HCT116 (cell line): ENCODE measurements around the gene APOH. TPM values are rescaled to one million over a fixed set of nuclear protein-coding genes. Genes with fewer than 3 reads are reported as not detected.

Experiments
- ATAC-seq: fragments of 200-7000 bp; cut with Tn5 transposase; 2 replicates; pipeline ENCODE4 v1.9.1; 2020; ENCODE audit warnings: mild to moderate bottlenecking, moderate library complexity
- BruUV-seq: library from RNA; stranded (reverse); fragments of 400-500 nt; replicated peaks from 2 replicates; lab custom pipeline; 2021; lab: Mats Ljungman, UMichigan
- CTCF ChIA-PET: fragments of 300-600 bp; sonication (Branson Sonifier 250); formaldehyde crosslinking; loops from one replicate; lab custom pipeline; 2021; ENCODE audit warnings: antibody characterized with exemption; lab: Charles Lee
- POLR2A ChIA-PET: fragments of 300-600, 350-600 bp; sonication (Branson Sonifier 250); formaldehyde crosslinking; loops from one replicate; lab custom pipeline; 2021; ENCODE audit warnings: antibody characterized with exemption; lab: Charles Lee
- RAD21 ChIA-PET, 2 experiments: fragments of 300-600 bp; sonication (Branson Sonifier 250); formaldehyde crosslinking; loops; one replicate each; lab custom pipeline; 2023; ENCODE audit warnings: low total read pairs in 2 of 2; ENCODE audit not compliant: uncharacterized antibody in 2 of 2, unreplicated experiment in 2 of 2, low non-redundant PET in 1 of 2; lab: Charles Lee
- DNase-seq: peaks from one replicate; pipeline ENCODE4 v3.0.0-alpha.2; 2010; ENCODE audit warnings: low read depth, low spot score
- H2AFZ ChIP-seq: fragments of 200-600 bp; shearing (Covaris generic), sonication (generic); 2 replicates; pipeline ENCODE4 v1.6.1; 2017; ENCODE audit warnings: low read depth, mixed run types, mixed read lengths, antibody characterized with exemption, low read length; ENCODE audit not compliant: poor library complexity, severe bottlenecking
- H3K27ac ChIP-seq: 2 replicates; pipeline ENCODE4 v1.5.1; 2012; ENCODE audit warnings: low read depth, low read length
- H3K27me3 ChIP-seq: fragments of 200-600 bp; sonication (generic); 2 replicates; pipeline ENCODE4 v1.6.1; 2016; ENCODE audit warnings: mixed run types, low read length, mixed read lengths; ENCODE audit not compliant: insufficient read depth
- H3K36me3 ChIP-seq, 2 experiments: fragments of 200-500 bp in 1 of 2; fragments of 200-600 bp in 1 of 2; sonication (Bioruptor generic) in 1 of 2; sonication (generic) in 1 of 2; 2 replicates each; pipeline versions ENCODE4 v1.5.1 to v1.6.1; 2014 to 2016; ENCODE audit warnings: low read length in 2 of 2, inconsistent platforms in 1 of 2, mixed read lengths in 1 of 2, mixed run types in 1 of 2; ENCODE audit not compliant: insufficient read depth in 2 of 2, control insufficient read depth in 1 of 2
- H3K4me1 ChIP-seq, 2 experiments: fragments of 200-600 bp in 1 of 2; sonication (generic) in 1 of 2; 2 replicates each; pipeline versions ENCODE4 v1.5.1 to v1.6.1; 2012 to 2017; ENCODE audit warnings: low read length in 2 of 2, inconsistent platforms in 1 of 2, mild to moderate bottlenecking in 1 of 2, mixed read lengths in 1 of 2, mixed run types in 1 of 2, moderate library complexity in 1 of 2; ENCODE audit not compliant: insufficient read depth in 2 of 2, control insufficient read depth in 1 of 2
- H3K4me2 ChIP-seq: fragments of 200-600 bp; sonication (generic); 2 replicates; pipeline ENCODE4 v1.6.1; 2017; ENCODE audit warnings: mixed run types, low read length, mixed read lengths
- H3K4me3 ChIP-seq, 2 experiments: fragments of 200-600 bp in 1 of 2; sonication (generic) in 1 of 2; replicated peaks in 1 of 2; 2 replicates each; pipeline ENCODE4 v1.5.1; 2011 to 2016; ENCODE audit warnings: low read length in 2 of 2, control low read depth in 1 of 2, low read depth in 1 of 2, mild to moderate bottlenecking in 1 of 2, mixed read lengths in 1 of 2, mixed run types in 1 of 2
- H3K79me2 ChIP-seq: fragments of 200-600 bp; sonication (generic); 2 replicates; pipeline ENCODE4 v1.6.1; 2017; ENCODE audit warnings: mild to moderate bottlenecking, mixed run types, low read length, moderate library complexity, mixed read lengths; ENCODE audit not compliant: insufficient read depth
- H3K9ac ChIP-seq: fragments of 200-600 bp; sonication (generic); 2 replicates; pipeline ENCODE4 v1.6.1; 2016; ENCODE audit warnings: low read length, mixed read lengths
- H3K9me2 ChIP-seq: fragments of 200-600 bp; sonication (generic), shearing (Covaris generic); 2 replicates; pipeline ENCODE4 v1.6.1; 2017; ENCODE audit warnings: mixed run types, mild to moderate bottlenecking, moderate library complexity; ENCODE audit not compliant: insufficient read depth
- H3K9me3 ChIP-seq, 2 experiments: fragments of 200-500 bp in 1 of 2; fragments of 200-600 bp in 1 of 2; sonication (Bioruptor generic) in 1 of 2; sonication (generic) in 1 of 2; 2 replicates each; pipeline ENCODE4 v1.6.1; 2014 to 2017; ENCODE audit warnings: low read length in 2 of 2, mixed read lengths in 2 of 2, inconsistent platforms in 1 of 2, low read depth in 1 of 2, mild to moderate bottlenecking in 1 of 2, mixed run types in 1 of 2, moderate library complexity in 1 of 2; ENCODE audit not compliant: control insufficient read depth in 1 of 2, insufficient read depth in 1 of 2
- H4K20me1 ChIP-seq: fragments of 200-600 bp; sonication (generic), shearing (Covaris generic); 2 replicates; pipeline ENCODE4 v1.6.1; 2017; ENCODE audit warnings: mixed run types, mild to moderate bottlenecking, moderate library complexity; ENCODE audit not compliant: insufficient read depth
- CEBPB ChIP-seq: IDR thresholded peaks from 2 replicates; pipeline ENCODE4 v1.6.1; 2012; ENCODE audit warnings: low read depth
- SRF ChIP-seq: IDR thresholded peaks from 2 replicates; pipeline ENCODE4 v1.6.1; 2012; ENCODE audit warnings: low read depth
- intact Hi-C: fragments of 100-400 bp; cut with micrococcal nuclease; formaldehyde crosslinking; loops from 2 replicates; pipeline ENCODE4 v1.10.0; 2022
- total RNA-seq: library from RNA; stranded (reverse); gene quantifications from one replicate; pipeline ENCODE4 v1.2.1, GENCODE V29; 2021; ENCODE audit not compliant: unreplicated experiment
- TF ChIP-seq, protein P1 (sequence below): IDR thresholded peaks from 2 replicates; pipeline ENCODE4 v1.6.1; 2011; ENCODE audit warnings: mild to moderate bottlenecking, low read length, moderate library complexity; ENCODE audit not compliant: insufficient replicate concordance; ENCODE audit errors: extremely low read depth
- TF ChIP-seq, protein P2 (sequence below): IDR thresholded peaks from 2 replicates; pipeline ENCODE4 v1.6.1; 2012

Gene APOH
- total RNA-seq, 1 experiment from 2014 or later: 1.7 TPM

DNA sequence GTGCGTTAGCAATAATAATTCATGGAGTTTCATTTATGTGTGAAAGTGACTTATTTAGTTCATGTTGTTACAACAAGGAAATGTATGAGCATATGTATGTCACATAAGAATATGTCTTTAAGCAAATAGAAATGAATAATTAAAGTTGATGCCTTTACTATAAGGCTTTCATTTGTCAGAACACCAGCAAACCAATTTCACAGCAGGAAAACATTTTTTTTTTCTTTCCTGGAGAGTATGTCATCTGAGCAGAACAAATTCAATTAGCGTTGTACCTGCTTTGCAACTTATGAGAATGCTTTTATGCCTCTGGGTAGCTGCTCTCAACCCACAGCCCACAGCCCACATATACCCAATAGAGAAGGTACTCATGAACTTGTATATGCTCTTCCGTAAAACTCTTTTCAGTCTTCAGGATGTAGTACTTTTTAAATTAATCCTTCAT is 26.3 kb upstream of the APOH start:
- ChIA-PET RAD21 (interaction anchor here (0.8 to 2.3 kb wide), 4 partner anchors 311 to 418 kb away, joined by 6 to 8 read pairs (median 6); no protein-coding TSS in a partner anchor), CTCF (interaction anchor here (0.7 to 2.6 kb wide), 11 partner anchors 21 to 619 kb away, joined by 3 to 17 read pairs (median 5); no protein-coding TSS in a partner anchor), POLR2A (interaction anchor here (0.6 to 0.8 kb wide), 2 partner anchors 108 to 418 kb away, joined by 3 read pairs; no protein-coding TSS in a partner anchor)
- intact Hi-C loops: loop anchor here (1.0 kb wide), 4 partner anchors 171 to 418 kb away; no protein-coding TSS in a partner anchor
- Histone ChIP-seq H3K4me3 (no peak overlapping the region), H3K4me2 (peak overlapping the region; percentile 22; the same call in 1 of the 2 replicates), H3K9me3 (no peaks in the 10 kb centered on the region), H3K9ac (no peak overlapping the region), H4K20me1 (no peaks in the 10 kb centered on the region), H2AFZ (peak overlapping the region; percentile 91), H3K27ac (no peak overlapping the region), H3K9me2 (no peaks in the 10 kb centered on the region), H3K27me3 (no peaks in the 10 kb centered on the region; the same call in 1 of the 2 replicates), H3K79me2 (no peaks in the 10 kb centered on the region), H3K4me1 (peaks cover 0 to 4% of the 10 kb centered on the region in 2 experiments; a peak in 1 of 4 replicates), H3K36me3 (no peaks in the 10 kb centered on the region)
- BruUV-seq: no TSS peak
- TF ChIP-seq CEBPB (no peak; the same call in 1 of the 2 replicates), SRF (0 out of 2 replicates have a peak, but pooled peaks have one; percentile 14)
- TF ChIP-seq, protein P1, sequence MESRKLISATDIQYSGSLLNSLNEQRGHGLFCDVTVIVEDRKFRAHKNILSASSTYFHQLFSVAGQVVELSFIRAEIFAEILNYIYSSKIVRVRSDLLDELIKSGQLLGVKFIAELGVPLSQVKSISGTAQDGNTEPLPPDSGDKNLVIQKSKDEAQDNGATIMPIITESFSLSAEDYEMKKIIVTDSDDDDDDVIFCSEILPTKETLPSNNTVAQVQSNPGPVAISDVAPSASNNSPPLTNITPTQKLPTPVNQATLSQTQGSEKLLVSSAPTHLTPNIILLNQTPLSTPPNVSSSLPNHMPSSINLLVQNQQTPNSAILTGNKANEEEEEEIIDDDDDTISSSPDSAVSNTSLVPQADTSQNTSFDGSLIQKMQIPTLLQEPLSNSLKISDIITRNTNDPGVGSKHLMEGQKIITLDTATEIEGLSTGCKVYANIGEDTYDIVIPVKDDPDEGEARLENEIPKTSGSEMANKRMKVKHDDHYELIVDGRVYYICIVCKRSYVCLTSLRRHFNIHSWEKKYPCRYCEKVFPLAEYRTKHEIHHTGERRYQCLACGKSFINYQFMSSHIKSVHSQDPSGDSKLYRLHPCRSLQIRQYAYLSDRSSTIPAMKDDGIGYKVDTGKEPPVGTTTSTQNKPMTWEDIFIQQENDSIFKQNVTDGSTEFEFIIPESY: no peak
- TF ChIP-seq, protein P2, sequence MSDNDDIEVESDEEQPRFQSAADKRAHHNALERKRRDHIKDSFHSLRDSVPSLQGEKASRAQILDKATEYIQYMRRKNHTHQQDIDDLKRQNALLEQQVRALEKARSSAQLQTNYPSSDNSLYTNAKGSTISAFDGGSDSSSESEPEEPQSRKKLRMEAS: 0 out of 2 replicates have a peak, but pooled peaks have one; percentile 9
- no peak for ATAC-seq
- DNase-seq: no peak
